GM23248 (cell line): ENCODE measurements around the gene NME9. TPM values are rescaled to one million over a fixed set of nuclear protein-coding genes. Genes with fewer than 3 reads are reported as not detected.

Source experiments
- DNase-seq: peaks from one replicate; pipeline ENCODE4 v3.0.0-alpha.2; 2015
- H2AFZ ChIP-seq: fragments of 200-600 bp; sonication (generic); 2 replicates; pipeline ENCODE4 v1.6.1; 2016; ENCODE audit warnings: antibody characterized with exemption
- H3F3A ChIP-seq: fragments of 200-600 bp; sonication (generic); 2 replicates; pipeline ENCODE4 v1.6.1; 2016; ENCODE audit warnings: mild to moderate bottlenecking, antibody characterized with exemption, mixed run types; ENCODE audit not compliant: insufficient read depth
- H3K27ac ChIP-seq: fragments of 200-600 bp; sonication (generic); 2 replicates; pipeline ENCODE4 v1.5.1; 2016; ENCODE audit warnings: mild to moderate bottlenecking
- H3K27me3 ChIP-seq: fragments of 200-600 bp; sonication (generic); replicated peaks from 2 replicates; pipeline ENCODE4 v1.6.1; 2016; ENCODE audit warnings: mild to moderate bottlenecking; ENCODE audit not compliant: insufficient read depth
- H3K36me3 ChIP-seq: fragments of 200-600 bp; sonication (generic); 2 replicates; pipeline ENCODE4 v1.6.1; 2016; ENCODE audit warnings: low read depth, mild to moderate bottlenecking
- H3K4me1 ChIP-seq: fragments of 200-600 bp; sonication (generic); 2 replicates; pipeline ENCODE4 v1.6.1; 2016; ENCODE audit warnings: mild to moderate bottlenecking; ENCODE audit not compliant: insufficient read depth
- H3K4me2 ChIP-seq: fragments of 200-600 bp; sonication (generic); one replicate; pipeline ENCODE4 v1.6.1; 2016; ENCODE audit warnings: mild to moderate bottlenecking; ENCODE audit not compliant: unreplicated experiment
- H3K4me3 ChIP-seq: fragments of 200-600 bp; sonication (generic); 2 replicates; pipeline ENCODE4 v1.5.1; 2016; ENCODE audit warnings: mild to moderate bottlenecking
- H3K79me2 ChIP-seq: fragments of 200-600 bp; sonication (generic); 2 replicates; pipeline ENCODE4 v1.6.1; 2016; ENCODE audit warnings: mild to moderate bottlenecking; ENCODE audit not compliant: insufficient read depth
- H3K9ac ChIP-seq: fragments of 200-600 bp; sonication (generic); 2 replicates; pipeline ENCODE4 v1.6.1; 2016; ENCODE audit warnings: mild to moderate bottlenecking
- H3K9me2 ChIP-seq: fragments of 200-600 bp; sonication (generic); 2 replicates; pipeline ENCODE4 v1.6.1; 2016; ENCODE audit warnings: mixed run types, mild to moderate bottlenecking, moderate library complexity; ENCODE audit not compliant: insufficient read depth
- H3K9me3 ChIP-seq: fragments of 200-600 bp; sonication (generic); one replicate; pipeline ENCODE4 v1.6.1; 2017; ENCODE audit warnings: low read depth
- H4K20me1 ChIP-seq: fragments of 200-600 bp; sonication (generic); 2 replicates; pipeline ENCODE4 v1.6.0; 2016; ENCODE audit not compliant: insufficient read depth
- EZH2 ChIP-seq: fragments of 200-600 bp; sonication (generic); IDR thresholded peaks from 2 replicates; pipeline ENCODE4 v1.6.1; 2018; ENCODE audit warnings: antibody characterized with exemption, mild to moderate bottlenecking; ENCODE audit not compliant: insufficient read depth, poor library complexity, severe bottlenecking
- EZH2phosphoT487 ChIP-seq: fragments of 200-600 bp; sonication (generic); IDR thresholded peaks from 2 replicates; pipeline ENCODE4 v1.6.1; 2018; ENCODE audit warnings: antibody characterized with exemption, moderate library complexity, mild to moderate bottlenecking, low read depth; ENCODE audit not compliant: insufficient read depth
- WGBS, 2 experiments: methylation state at CpG; one replicate each; pipeline ENCODE4 v1.1.6; 2015 to 2017; ENCODE audit warnings: low lambda C conversion rate in 2 of 2, low coverage in 1 of 2; ENCODE audit errors: missing lambda C conversion rate in 2 of 2; 5-methylcytosine and 5-hydroxymethylcytosine counted together
- in situ Hi-C: fragments of 300-500 bp; cut with MboI; formaldehyde crosslinking; loops from 2 replicates; pipeline ENCODE4 v1.15.0; 2020
- polyA plus RNA-seq: library from polyadenylated mRNA; unstranded; fragments of >200 nt; fragmentation: Nextera tagmentation; extraction: Ambion mirVana; gene quantifications from 2 replicates; pipeline ENCODE4 v1.2.1, GENCODE V29; 2016
- total RNA-seq: library from RNA; depleted of rRNA; stranded (reverse); fragments of >200 nt; shearing (Covaris generic); gene quantifications from 2 replicates; pipeline ENCODE4 v1.2.3, GENCODE V29; 2014

Gene NME9
- total and polyA plus RNA-seq, 2 experiments from 2014 or later, result 0.14 TPM; not detected in 1

DNA sequence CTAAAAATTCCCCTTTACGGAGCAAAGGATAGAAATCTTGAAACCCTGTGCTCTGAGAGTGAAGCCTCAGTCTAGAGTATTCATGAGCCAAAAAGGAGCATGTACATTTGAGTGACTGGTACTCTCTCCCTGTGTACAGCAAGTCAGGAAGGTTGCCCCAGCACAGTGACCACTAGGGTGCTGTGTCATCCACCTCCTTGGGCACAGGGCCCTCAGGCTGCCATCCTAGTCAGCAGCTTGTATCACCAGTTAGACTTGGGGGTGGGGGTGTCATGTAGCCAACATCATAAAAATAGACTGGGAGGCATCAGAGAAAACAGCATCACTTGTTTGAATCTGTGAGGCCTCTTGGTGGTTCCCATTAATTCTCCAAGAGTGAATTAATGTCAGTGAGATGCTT, 12.0 kb downstream of the NME9 start:
- 78 to 84% methylated on average over 1 of the region's 1 CpG for WGBS, 2 experiments
- Histone ChIP-seq H3K79me2 (no peaks in the 10 kb centered on the region), H3K27ac (no peak overlapping the region), H3K36me3 (no peaks in the 10 kb centered on the region), H4K20me1 (no peaks in the 10 kb centered on the region), H3K4me3 (no peak overlapping the region), H3K9me2 (no peaks in the 10 kb centered on the region), H3K27me3 (no peaks in the 10 kb centered on the region), H3K4me1 (peaks cover 12% of the 10 kb centered on the region), H2AFZ (no peak overlapping the region), H3K9me3 (no peaks in the 10 kb centered on the region), H3K9ac (no peak overlapping the region), H3F3A (no peaks in the 10 kb centered on the region), H3K4me2 (no peak overlapping the region)
- in situ Hi-C loops, result no loop called here
- TF ChIP-seq EZH2, result no peak
- no peak for TF ChIP-seq EZH2phosphoT487
- no peak for DNase-seq

DNA sequence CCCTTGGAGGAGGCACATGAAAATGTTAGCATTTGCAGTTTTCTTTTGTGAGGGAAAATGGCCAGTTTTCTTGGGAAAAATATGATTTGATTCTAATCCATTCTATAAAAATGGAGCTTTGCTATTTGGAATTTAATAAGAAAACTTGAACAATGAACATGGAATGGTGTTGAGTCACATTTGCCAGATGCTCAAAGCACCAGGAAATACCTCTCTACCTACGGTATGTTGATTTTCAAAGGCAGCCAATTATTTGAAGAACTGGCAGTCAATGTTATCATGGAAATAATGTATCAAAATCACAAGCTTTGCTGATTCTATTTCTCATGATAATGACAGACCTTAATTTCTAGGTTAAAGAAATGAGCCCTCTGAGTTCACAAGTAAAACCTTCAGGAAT, 14.9 kb downstream of the NME9 start:
- Histone ChIP-seq H4K20me1 (no peaks in the 10 kb centered on the region), H3K27ac (0 out of 2 replicates have a peak overlapping the region, but pooled peaks have one; percentile 16), H2AFZ (0 out of 2 replicates have a peak overlapping the region, but pooled peaks have one; percentile 0), H3K9me3 (no peaks in the 10 kb centered on the region), H3F3A (no peaks in the 10 kb centered on the region), H3K36me3 (no peaks in the 10 kb centered on the region), H3K79me2 (no peaks in the 10 kb centered on the region), H3K4me2 (peak overlapping the region; percentile 41), H3K27me3 (peaks cover 4% of the 10 kb centered on the region; the same call in 1 of the 2 replicates), H3K4me1 (peaks cover 12% of the 10 kb centered on the region), H3K4me3 (no peak overlapping the region), H3K9me2 (no peaks in the 10 kb centered on the region), H3K9ac (no peak overlapping the region)
- in situ Hi-C loops, result no loop called here
- 4% methylated on average over 1 of the region's 1 CpG for WGBS, 2 experiments
- DNase-seq, result peak; percentile 65
- no peak for TF ChIP-seq EZH2
- TF ChIP-seq EZH2phosphoT487, result no peak

DNA sequence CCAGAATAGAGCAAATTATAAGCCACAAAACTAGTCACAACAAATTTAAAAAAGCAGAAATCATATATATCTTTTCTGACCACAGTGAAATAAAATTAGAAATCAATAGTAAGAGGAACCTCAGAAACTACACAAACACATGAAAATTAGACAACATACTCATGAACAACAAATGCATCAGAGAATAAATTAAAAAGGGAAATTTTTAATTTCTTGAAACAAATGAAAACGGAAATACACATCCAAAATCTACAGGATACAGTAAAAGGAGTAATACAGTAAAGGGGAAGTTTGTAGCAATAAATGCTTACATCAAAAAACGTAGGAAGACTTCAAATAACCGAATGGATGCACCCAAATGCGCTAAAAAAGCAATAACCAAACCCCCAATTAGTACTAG, 19.2 kb downstream of the NME9 start:
- Histone ChIP-seq H3K36me3 (no peaks in the 10 kb centered on the region), H3K4me3 (no peak overlapping the region), H2AFZ (no peak overlapping the region), H3K79me2 (no peaks in the 10 kb centered on the region), H3K9ac (no peak overlapping the region), H4K20me1 (no peaks in the 10 kb centered on the region), H3K4me1 (peaks cover 12% of the 10 kb centered on the region), H3F3A (no peaks in the 10 kb centered on the region), H3K4me2 (no peak overlapping the region), H3K9me2 (no peaks in the 10 kb centered on the region), H3K27ac (no peak overlapping the region), H3K9me3 (no peaks in the 10 kb centered on the region), H3K27me3 (peaks cover 4% of the 10 kb centered on the region; the same call in 1 of the 2 replicates)
- DNase-seq, result no peak
- in situ Hi-C loops, result no loop called here
- TF ChIP-seq EZH2phosphoT487, result no peak
- TF ChIP-seq EZH2, result no peak
- 53 to 56% methylated on average over 4 of the region's 4 CpGs for WGBS, 2 experiments

DNA sequence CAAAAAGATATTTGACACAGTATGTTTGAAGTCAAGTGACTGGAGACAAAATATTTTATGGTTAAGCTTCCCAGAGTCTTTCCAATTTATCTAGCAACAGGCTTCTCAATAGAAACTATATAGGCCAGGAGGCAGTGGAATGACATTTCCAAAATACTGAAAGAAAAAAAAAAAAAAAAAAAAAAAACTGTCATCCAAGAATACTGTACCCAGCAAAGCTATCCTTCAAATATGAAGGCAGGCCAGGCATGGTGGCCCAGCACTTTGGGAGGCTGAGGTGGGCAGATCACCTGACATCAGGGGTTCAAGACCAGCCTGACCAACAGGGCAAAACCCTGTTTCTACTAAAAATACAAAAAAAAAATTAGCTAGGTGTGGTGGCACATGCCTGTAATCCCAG, 20.9 kb downstream of the NME9 start:
- Histone ChIP-seq H3K4me3 (no peak overlapping the region), H3K36me3 (no peaks in the 10 kb centered on the region), H3K79me2 (no peaks in the 10 kb centered on the region), H4K20me1 (no peaks in the 10 kb centered on the region), H3K27me3 (peaks cover 4% of the 10 kb centered on the region; the same call in 1 of the 2 replicates), H3K9me3 (no peaks in the 10 kb centered on the region), H3K9ac (no peak overlapping the region), H2AFZ (no peak overlapping the region), H3K4me2 (no peak overlapping the region), H3K4me1 (no peaks in the 10 kb centered on the region), H3K9me2 (no peaks in the 10 kb centered on the region), H3K27ac (no peak overlapping the region), H3F3A (no peaks in the 10 kb centered on the region)
- DNase-seq, result no peak
- in situ Hi-C loops, result no loop called here
- TF ChIP-seq EZH2phosphoT487 (no peak), EZH2 (no peak)

DNA sequence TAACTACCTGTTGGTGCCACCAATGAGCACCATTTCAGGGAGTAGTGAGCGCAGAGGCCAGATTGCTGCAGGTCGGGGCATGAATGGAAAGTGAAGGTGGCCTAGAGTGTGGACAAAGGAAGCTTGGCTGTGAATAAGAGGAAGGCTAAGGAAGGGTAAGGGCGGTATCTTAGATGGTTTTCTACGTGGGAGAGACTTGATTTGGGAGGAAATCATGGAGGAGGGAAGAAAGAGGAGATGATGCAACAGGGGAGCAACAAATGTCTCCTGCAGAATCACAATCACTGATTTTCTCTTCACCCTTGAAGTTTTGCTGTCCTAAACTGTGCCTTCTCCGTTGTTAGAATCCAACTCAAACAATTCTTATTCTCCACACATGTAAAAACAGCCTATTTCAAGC, 21.8 kb downstream of the NME9 start:
- no peak for TF ChIP-seq EZH2phosphoT487
- no peak for TF ChIP-seq EZH2
- Histone ChIP-seq H3K4me2 (no peak overlapping the region), H3F3A (no peaks in the 10 kb centered on the region), H3K79me2 (no peaks in the 10 kb centered on the region), H3K9me3 (no peaks in the 10 kb centered on the region), H3K9ac (no peak overlapping the region), H3K4me3 (no peak overlapping the region), H3K27ac (no peak overlapping the region), H3K9me2 (no peaks in the 10 kb centered on the region), H3K4me1 (no peaks in the 10 kb centered on the region), H3K36me3 (no peaks in the 10 kb centered on the region), H3K27me3 (peaks cover 4% of the 10 kb centered on the region; the same call in 1 of the 2 replicates), H4K20me1 (no peaks in the 10 kb centered on the region), H2AFZ (no peak overlapping the region)
- in situ Hi-C loops, result no loop called here
- 68 to 73% methylated on average over 5 of the region's 5 CpGs for WGBS, 2 experiments
- no peak for DNase-seq
